Measurements from ENCODE around the gene MOB3C.

Gene MOB3C

GRCh38 chr1:46569884-46570725, 46.5 kb downstream of the MOB3C start:
- DNase-seq, result no peak

- no peak for DNase-seq
Measured at GRCh38 chr1:46569116-46569515, 47.5 kb downstream of the MOB3C start.

GRCh38 chr1:46568461-46568891, 48.1 kb downstream of the MOB3C start:
- DNase-seq, result no peak

GRCh38 chr1:46563341-46563740, 53.3 kb downstream of the MOB3C start:
- DNase-seq, result no peak

- no peak for DNase-seq
Measured at GRCh38 chr1:46562498-46562897, 54.1 kb downstream of the MOB3C start.

GRCh38 chr1:46558966-46559365, 57.6 kb downstream of the MOB3C start:
- DNase-seq, result no peak

GRCh38 chr1:46558141-46558963, 58.3 kb downstream of the MOB3C start:
- DNase-seq, result no peak
